Measurements from ENCODE around the gene ARHGAP6.

DNA sequence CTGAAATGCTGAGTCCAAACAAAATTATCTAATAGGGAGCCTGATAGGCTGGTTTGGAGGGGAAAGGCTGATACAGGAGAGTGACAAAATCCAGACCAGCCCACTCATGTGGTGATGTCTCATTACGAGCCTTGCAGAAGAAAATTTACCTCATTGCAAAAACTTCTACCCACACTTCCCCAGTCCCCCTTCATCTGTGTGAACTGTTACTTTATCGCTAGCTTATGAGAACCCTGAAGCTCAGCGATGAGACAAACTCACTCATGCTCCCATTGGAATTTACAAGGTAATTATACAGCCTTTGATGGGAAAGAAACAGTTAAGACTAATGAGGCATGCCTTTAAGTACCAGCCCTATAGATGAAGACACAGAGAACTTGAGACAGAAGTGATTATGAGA lies 76.1 kb downstream of the ARHGAP6 start:
- TF ChIP-seq YY1 (IDR thresholded peaks at IDR 0.05; ENCODE audit: insufficient read depth, insufficient read length) (no peak), ZNF274 (IDR thresholded peaks at IDR 0.05; ENCODE audit: low read depth, low read length) (no peak), SUZ12 (IDR thresholded peaks at IDR 0.05; ENCODE audit: extremely low read depth, insufficient read depth, insufficient read length) (no peak)
